Fibroblast of lung (primary cell): Measurements from ENCODE around the gene CISH. TPM values are rescaled to one million over a fixed set of nuclear protein-coding genes. Genes with fewer than 3 reads are reported as not detected.

Experiments used
- DNase-seq, 2 donors: peaks; one replicate each; pipeline versions ENCODE4 v3.0.0 to v3.0.0-alpha.2; 2010; ENCODE audit warnings: low read depth in 2 of 2
- H2AFZ ChIP-seq: 2 replicates; pipeline ENCODE4 v1.5.1; 2012; ENCODE audit warnings: low read length, control low read depth, inconsistent platforms
- H3K27ac ChIP-seq: 2 replicates; pipeline ENCODE4 v1.5.1; 2011; ENCODE audit warnings: low read length, control low read depth; ENCODE audit not compliant: insufficient read depth
- H3K27me3 ChIP-seq: 2 replicates; pipeline ENCODE4 v1.5.1; 2011; ENCODE audit warnings: mild to moderate bottlenecking, low read length; ENCODE audit not compliant: control insufficient read depth, insufficient read depth
- H3K36me3 ChIP-seq: 2 replicates; pipeline ENCODE4 v1.5.1; 2011; ENCODE audit warnings: low read length; ENCODE audit not compliant: control insufficient read depth, insufficient read depth
- H3K4me1 ChIP-seq: 2 replicates; pipeline ENCODE4 v1.5.1; 2011; ENCODE audit warnings: low read length; ENCODE audit not compliant: control insufficient read depth, insufficient read depth; ENCODE audit errors: extremely low read depth
- H3K4me2 ChIP-seq: 2 replicates; pipeline ENCODE4 v1.5.1; 2011; ENCODE audit warnings: low read length, control low read depth; ENCODE audit not compliant: insufficient read depth; ENCODE audit errors: extremely low read depth
- H3K4me3 ChIP-seq, 4 experiments: fragments of 200-600 bp in 1 of 4; sonication (generic) in 1 of 4; replicated peaks in 1 of 4; 2 replicates each; pipeline ENCODE4 v1.5.1; 2011 to 2016; ENCODE audit warnings: low read length in 4 of 4, low read depth in 3 of 4, mild to moderate bottlenecking in 3 of 4, control low read depth in 2 of 4, inconsistent platforms in 1 of 4, mixed read lengths in 1 of 4; ENCODE audit not compliant: insufficient read depth in 1 of 4; ENCODE audit errors: control extremely low read depth in 1 of 4
- H3K79me2 ChIP-seq: 2 replicates; pipeline ENCODE4 v1.5.1; 2012; ENCODE audit warnings: mild to moderate bottlenecking, low read length, inconsistent platforms; ENCODE audit not compliant: control insufficient read depth, insufficient read depth
- H3K9ac ChIP-seq: 2 replicates; pipeline ENCODE4 v1.5.1; 2011; ENCODE audit warnings: mild to moderate bottlenecking, low read length, control low read depth; ENCODE audit not compliant: insufficient read depth
- H3K9me3 ChIP-seq: 2 replicates; pipeline ENCODE4 v1.5.1; 2012; ENCODE audit warnings: low read depth, low read length; ENCODE audit not compliant: control insufficient read depth, insufficient read depth
- H4K20me1 ChIP-seq: 2 replicates; pipeline ENCODE4 v1.5.1; 2011; ENCODE audit warnings: low read length; ENCODE audit not compliant: control insufficient read depth, insufficient read depth; ENCODE audit errors: extremely low read depth
- CTCF ChIP-seq, 2 donors: IDR thresholded peaks in 1 of 2; conservative IDR thresholded peaks in 1 of 2; 1 replicate in 1 of 2; 2 replicates in 1 of 2; pipeline ENCODE4 v1.5.1; 2011 to 2012; ENCODE audit warnings: low read length in 2 of 2, control low read depth in 1 of 2, inconsistent platforms in 1 of 2, low read depth in 1 of 2, mild to moderate bottlenecking in 1 of 2
- EZH2 ChIP-seq: IDR thresholded peaks from 2 replicates; pipeline ENCODE4 v1.5.1; 2012; ENCODE audit warnings: low read length, control low read depth, mild to moderate bottlenecking; ENCODE audit errors: missing control alignments
- polyA plus RNA-seq, 2 donors: library from polyadenylated mRNA; depleted of rRNA in 1 of 2; stranded (reverse) in 1 of 2; unstranded in 1 of 2; fragments of >200 nt; gene quantifications; 2 replicates each; pipeline ENCODE4 v1.2.1, GENCODE V29; 2011 to 2012; ENCODE audit warnings: missing spikeins in 1 of 2
- total RNA-seq: library from RNA; depleted of rRNA; stranded (reverse); fragments of >200 nt; gene quantifications from 2 replicates; pipeline ENCODE4 v1.2.1, GENCODE V29; 2014

CISH gene
- total and polyA plus RNA-seq, 2 donors (not counting 1 experiment from before 2014, with no cell fraction given): 0.99 to 1.9 TPM

DNA sequence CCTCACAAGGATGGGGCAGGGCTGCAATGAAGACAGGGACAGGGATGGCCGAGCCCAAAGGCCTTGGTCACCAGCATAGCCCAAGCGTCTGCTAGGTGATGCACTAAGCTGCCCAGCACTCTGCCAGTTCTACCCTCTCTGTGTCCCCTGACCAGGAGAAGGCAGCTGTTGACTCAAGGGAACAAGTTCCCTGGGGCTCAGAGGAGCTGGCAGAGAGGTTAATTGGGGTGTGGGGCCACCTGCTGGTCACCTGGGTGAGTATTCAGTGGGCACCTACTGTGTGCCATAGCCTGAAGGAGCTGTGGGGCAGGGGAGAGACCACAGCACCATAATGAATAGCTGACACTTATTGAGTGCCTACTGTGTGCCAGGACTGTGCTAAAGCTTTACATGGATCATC lies 41.1 kb upstream of the CISH start:
- TF ChIP-seq CTCF (conservative IDR thresholded peaks at IDR 0.05 in 1 of 2, IDR thresholded peaks at IDR 0.05 in 1 of 2; ENCODE audit: low read depth in 1 of 2, low read length in 2 of 2) (peak; percentile 24 to 33), EZH2 (no peak)
- no peaks in the 10 kb centered on the region for H3K36me3 ChIP-seq
- H3K4me1 ChIP-seq: no peaks in the 10 kb centered on the region
- no peaks in the 10 kb centered on the region for H3K79me2 ChIP-seq
- H3K9ac ChIP-seq: no peak overlapping the region
- DNase-seq: peak in 1 of 2 donors; percentile 17
- no peak overlapping the region for H3K4me2 ChIP-seq
- H3K9me3 ChIP-seq: no peaks in the 10 kb centered on the region
- no peaks in the 10 kb centered on the region for H3K27me3 ChIP-seq
- H2AFZ ChIP-seq: no peak overlapping the region
- H3K4me3 ChIP-seq: no peak overlapping the region
- H3K27ac ChIP-seq: no peak overlapping the region
- H4K20me1 ChIP-seq: no peaks in the 10 kb centered on the region

- TF ChIP-seq EZH2: no peak
- no peak for TF ChIP-seq CTCF (conservative IDR thresholded peaks at IDR 0.05 in 1 of 2, IDR thresholded peaks at IDR 0.05 in 1 of 2; ENCODE audit: low read depth in 1 of 2, low read length in 2 of 2)
- H3K27me3 ChIP-seq: no peaks in the 10 kb centered on the region
- H3K4me2 ChIP-seq: no peak overlapping the region
- H3K27ac ChIP-seq: no peak overlapping the region
- no peaks in the 10 kb centered on the region for H3K36me3 ChIP-seq
- H3K9me3 ChIP-seq: no peaks in the 10 kb centered on the region
- DNase-seq: no peak
- H3K9ac ChIP-seq: no peak overlapping the region
- no peaks in the 10 kb centered on the region for H3K79me2 ChIP-seq
- H2AFZ ChIP-seq: no peak overlapping the region
- H3K4me1 ChIP-seq: no peaks in the 10 kb centered on the region
- no peak overlapping the region for H3K4me3 ChIP-seq
- H4K20me1 ChIP-seq: no peaks in the 10 kb centered on the region
Observed at GRCh38 chr3:50651920-50652529, 40.5 kb upstream of the CISH start.

- Histone ChIP-seq H3K27me3 (no peaks in the 10 kb centered on the region), H3K9me3 (no peaks in the 10 kb centered on the region), H3K27ac (no peak overlapping the region), H3K9ac (no peak overlapping the region), H3K4me2 (no peak overlapping the region), H3K4me1 (no peaks in the 10 kb centered on the region), H2AFZ (no peak overlapping the region), H3K36me3 (no peaks in the 10 kb centered on the region), H3K79me2 (no peaks in the 10 kb centered on the region), H4K20me1 (no peaks in the 10 kb centered on the region), H3K4me3 (no peak overlapping the region)
- DNase-seq: no peak
- TF ChIP-seq EZH2: no peak
- TF ChIP-seq CTCF (conservative IDR thresholded peaks at IDR 0.05 in 1 of 2, IDR thresholded peaks at IDR 0.05 in 1 of 2; ENCODE audit: low read depth in 1 of 2, low read length in 2 of 2): no peak
Observed at GRCh38 chr3:50651445-50651844, 39.9 kb upstream of the CISH start.
